Epithelial cell of prostate (primary cell): ENCODE results near the gene MAST2.

ENCODE experiments used
- DNase-seq: peaks from one replicate; pipeline ENCODE4 v3.0.0-alpha.2; 2011; ENCODE audit warnings: low read depth, low spot score
- H3K27ac ChIP-seq: fragments of 450-650 bp; 2 replicates; pipeline ENCODE4 v1.5.1; 2017; ENCODE audit warnings: mild to moderate bottlenecking

Gene MAST2

GRCh38 chr1:46008585-46008984 is 205.2 kb downstream of the MAST2 start:
- no peak overlapping the region for H3K27ac ChIP-seq
- no peak for DNase-seq

GRCh38 chr1:46010611-46011010 is 207.2 kb downstream of the MAST2 start:
- H3K27ac ChIP-seq = no peak overlapping the region
- DNase-seq = no peak

- H3K27ac ChIP-seq = no peak overlapping the region
- DNase-seq = no peak
These were observed 207.8 kb downstream of the MAST2 start for GRCh38 chr1:46011121-46011695.

DNA sequence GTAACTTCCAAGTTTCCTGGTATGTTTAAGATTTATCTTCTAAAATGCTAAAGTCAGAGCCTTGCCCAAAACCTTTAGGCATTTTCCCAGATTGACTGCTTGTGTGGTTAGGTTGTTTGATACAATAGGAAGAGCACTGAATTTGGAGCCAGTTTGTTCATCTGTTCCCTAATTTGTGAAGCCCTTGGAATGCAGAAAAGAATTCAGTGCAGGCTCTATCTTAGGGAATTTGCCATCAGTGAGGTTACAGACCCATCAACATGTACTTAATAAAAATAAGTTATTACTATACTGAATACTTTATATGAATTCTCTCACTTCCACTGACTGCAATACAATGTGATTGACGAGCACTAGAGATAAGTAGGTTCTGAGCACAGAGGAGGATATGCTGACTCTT is 208.8 kb downstream of the MAST2 start:
- no peak overlapping the region for H3K27ac ChIP-seq
- DNase-seq = no peak

DNA sequence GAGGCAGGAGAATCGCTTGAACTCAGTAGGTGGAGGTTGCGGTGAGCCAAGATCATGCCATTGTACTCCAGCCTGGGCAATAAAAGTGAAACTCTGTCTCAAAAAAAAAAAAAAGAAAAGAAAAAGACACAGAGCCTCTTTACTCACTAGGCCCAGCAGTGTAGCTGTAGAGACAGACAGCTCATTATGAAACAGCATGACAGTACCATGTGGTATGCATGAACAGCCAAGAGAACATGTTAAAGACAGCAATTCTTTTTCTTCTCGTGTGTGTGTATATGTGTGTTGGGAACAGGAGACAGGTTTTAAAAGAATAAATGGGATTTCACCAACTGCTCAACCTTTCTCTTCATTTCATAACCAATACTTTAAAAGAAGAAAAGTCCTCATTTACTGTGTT is 210.2 kb downstream of the MAST2 start:
- DNase-seq = no peak
- no peak overlapping the region for H3K27ac ChIP-seq

- no peak overlapping the region for H3K27ac ChIP-seq
- DNase-seq = no peak
These were observed 214.6 kb downstream of the MAST2 start for GRCh38 chr1:46017876-46018503.

- H3K27ac ChIP-seq = no peak overlapping the region
- DNase-seq = no peak
These were observed 215.9 kb downstream of the MAST2 start for GRCh38 chr1:46019348-46019747.

DNA sequence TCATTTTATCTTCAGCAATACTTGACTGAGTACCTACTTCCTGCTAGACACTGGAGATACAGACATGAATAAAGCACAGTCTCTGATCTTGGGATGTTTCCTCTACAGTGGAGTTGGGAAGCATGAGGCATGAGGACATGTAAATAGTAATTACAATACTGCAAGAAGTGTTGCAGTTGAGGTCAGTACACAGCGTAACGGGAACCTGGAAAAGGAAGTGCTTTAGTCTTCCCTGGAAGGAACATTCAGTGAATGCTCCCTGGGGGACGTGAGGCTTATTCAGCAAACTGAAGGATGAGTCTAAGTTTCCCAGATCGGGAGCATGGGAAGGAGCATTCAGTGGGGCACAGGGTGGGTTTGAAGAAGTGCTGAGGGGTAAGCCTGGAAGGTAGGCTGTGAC is 216.6 kb downstream of the MAST2 start:
- no peak overlapping the region for H3K27ac ChIP-seq
- no peak for DNase-seq

DNA sequence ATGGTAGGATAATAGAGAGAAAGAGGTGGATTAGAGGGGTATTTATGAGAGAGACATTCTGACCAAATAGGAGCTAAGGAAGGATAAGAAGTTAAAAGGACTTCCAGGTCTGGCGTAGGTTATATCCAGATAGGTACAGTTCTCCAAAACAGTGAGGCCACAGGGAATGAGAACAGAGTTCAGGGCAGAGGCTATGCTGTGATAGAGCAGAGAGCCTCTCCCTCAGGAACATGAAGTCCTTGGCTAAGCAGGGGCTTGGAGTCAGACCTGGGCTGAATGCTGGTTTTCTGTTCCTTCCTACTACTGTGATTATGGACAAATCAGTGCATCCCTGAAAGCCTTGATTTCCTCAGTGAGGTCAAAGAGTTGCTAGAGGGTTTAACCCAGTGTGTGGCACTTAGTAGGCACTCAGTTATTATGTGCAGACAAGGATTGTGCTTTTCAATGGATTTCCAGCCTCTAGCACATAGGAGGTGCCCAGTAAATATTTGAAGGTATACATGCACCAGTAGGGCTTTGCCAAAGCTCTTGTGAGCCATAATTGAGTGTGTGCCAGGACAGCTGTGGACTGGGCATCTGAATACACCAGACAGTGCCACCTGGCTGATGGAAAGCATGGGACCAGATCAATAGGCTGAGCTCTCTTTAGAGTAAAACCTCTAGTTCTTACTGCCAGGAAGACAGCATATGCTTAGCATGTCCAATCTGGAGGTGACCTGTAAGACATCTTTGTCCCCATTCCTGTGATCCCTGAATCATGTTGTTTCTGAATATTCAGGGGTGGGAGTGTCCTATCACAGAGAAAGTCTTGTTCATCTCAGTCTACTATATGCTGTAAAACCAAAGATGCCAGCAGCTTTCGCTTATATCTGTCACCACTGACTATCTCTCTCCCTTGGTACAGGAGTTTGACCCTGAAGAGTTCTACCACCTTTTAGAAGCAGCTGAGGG is 217.9 kb downstream of the MAST2 start:
- DNase-seq = no peak
- no peak overlapping the region for H3K27ac ChIP-seq

DNA sequence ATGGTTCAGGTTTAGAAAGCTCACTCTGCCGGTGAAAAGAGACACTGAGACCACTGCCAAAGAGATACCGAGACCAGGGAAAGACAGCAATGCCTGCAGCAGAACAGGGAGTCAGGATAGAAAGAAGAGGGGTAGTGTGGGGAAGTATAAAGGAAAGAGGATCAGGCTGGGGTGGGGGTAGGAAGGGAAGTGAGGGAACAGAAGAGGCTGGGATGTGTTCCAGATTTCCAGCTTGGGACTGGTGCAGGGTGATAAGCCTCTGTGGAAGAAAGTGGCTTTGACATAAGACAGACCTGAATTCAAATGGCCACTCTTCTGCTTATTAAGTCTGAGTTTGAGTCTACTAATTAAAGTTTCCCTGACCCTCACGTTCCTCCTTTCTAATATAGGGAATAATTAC is 223.1 kb downstream of the MAST2 start:
- H3K27ac ChIP-seq = no peak overlapping the region
- DNase-seq = no peak

DNA sequence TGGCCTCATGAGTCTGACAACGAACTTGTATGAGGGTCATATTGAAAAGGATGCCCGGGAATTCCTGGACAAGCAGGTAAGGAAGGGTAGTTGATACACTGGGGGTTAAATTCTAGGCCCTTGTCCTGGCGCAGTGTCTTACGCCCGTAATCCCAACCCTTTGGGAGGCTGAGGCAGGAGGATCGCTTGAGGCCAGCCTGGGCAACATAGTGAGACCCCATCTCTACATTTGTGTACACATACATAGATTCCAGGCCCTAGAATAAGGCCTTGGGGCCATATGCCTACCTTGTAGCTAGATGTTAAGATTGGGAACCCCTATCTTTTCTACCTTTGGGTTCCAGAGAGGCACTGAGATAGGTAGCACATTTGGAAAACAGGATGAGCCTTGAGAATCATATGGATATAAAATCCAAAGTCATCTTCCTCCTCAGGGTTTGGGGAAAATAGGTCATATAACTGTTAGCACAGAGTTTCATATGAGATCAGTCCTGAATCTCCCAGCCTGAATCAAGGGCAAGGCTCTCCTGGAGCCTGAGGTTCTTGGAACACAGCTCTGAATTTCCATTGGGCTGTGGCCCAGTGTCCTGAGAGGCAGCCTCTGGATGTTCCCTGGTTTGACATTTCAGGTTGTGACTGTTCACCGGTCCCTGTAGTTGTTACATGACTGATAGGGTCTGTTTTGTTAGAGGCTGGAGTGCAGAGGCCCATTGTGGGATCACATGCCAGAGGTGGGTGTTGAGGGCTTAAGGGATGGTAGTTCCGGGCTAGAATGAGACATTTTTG is 224.6 kb downstream of the MAST2 start:
- no peak overlapping the region for H3K27ac ChIP-seq
- DNase-seq = no peak

DNA sequence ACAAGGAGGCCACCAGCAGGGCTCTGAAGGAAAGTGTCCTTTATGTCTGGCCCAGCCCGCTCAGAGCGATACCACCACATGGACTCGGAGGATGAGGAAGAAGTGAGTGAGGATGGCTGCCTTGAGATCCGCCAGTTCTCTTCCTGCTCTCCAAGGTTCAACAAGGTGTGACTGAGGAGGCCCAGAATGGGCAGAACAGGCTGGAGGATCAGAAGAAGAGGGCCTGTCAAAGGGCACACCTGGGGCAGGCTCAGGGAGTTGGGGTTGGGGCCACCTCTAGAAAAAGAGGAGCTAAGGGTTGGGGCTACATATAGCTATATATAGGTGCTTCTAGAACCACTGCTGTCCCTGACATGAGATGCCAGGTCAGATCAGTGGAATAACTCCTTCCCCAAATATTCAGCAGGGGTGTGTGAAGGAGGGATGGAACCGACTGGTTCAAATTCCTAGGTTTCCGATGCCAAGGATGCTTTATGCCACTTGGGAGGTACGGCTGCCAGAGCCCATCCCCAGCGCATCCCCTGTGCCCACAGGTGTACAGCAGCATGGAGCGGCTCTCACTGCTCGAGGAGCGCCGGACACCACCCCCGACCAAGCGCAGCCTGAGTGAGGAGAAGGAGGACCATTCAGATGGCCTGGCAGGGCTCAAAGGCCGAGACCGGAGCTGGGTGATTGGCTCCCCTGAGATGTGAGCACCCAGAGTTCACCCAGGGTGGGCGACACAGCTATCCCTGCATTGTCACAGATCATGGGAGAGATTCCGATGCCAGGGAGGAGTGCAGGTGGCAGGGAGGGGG is 226.9 kb downstream of the MAST2 start:
- no peak overlapping the region for H3K27ac ChIP-seq
- DNase-seq = no peak

- no peak for DNase-seq
- H3K27ac ChIP-seq = no peak overlapping the region
These were observed 227.7 kb downstream of the MAST2 start for GRCh38 chr1:46030876-46031660.

GRCh38 chr1:46034601-46035516 is 231.4 kb downstream of the MAST2 start:
- no peak for DNase-seq
- H3K27ac ChIP-seq = no peak overlapping the region

DNA sequence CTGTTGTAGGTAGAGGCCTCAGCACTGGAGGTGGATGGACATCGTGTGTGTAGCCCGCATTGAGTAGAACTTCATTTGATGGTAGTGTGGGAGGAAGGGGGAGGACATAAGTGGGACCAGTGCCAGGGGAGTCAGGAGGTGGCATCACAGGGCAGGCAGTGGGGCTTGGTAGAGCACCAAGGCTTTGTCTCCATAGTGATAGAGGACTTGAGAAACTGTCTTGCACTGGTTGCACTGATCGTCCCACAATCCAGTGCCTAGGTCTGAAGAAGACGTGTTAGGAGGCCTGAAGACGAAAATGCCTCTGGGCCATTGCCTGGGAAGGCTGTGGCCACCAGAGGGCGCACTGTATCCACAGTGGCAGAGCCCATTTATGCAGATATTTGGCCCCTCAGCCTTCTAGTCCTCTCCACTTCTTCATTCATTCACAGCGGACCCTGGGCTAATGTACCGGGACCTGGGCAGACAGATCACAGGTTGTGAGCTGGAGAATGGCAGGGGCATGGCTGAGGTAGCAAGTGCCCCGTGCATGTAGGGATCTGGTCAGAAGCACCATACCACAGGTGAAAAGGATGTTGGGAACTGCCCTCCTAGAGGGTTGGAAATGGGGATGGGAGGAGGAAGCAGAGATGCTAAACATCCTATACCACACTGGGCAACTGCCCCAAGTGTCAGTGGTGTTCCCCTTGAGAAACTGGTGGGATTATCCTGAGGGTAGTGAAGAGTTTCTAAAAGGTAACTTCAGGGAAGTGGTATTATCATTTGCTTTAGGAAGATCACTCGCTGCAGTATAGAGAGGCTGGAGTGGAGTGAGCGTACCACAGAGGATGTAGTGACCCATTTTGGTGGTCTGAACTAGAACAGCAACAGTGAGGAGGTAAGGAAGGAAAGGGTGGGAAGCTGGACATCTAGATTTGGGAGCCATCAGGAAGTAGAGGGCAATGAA is 233.8 kb downstream of the MAST2 start:
- no peak overlapping the region for H3K27ac ChIP-seq
- peak; percentile 12 for DNase-seq

DNA sequence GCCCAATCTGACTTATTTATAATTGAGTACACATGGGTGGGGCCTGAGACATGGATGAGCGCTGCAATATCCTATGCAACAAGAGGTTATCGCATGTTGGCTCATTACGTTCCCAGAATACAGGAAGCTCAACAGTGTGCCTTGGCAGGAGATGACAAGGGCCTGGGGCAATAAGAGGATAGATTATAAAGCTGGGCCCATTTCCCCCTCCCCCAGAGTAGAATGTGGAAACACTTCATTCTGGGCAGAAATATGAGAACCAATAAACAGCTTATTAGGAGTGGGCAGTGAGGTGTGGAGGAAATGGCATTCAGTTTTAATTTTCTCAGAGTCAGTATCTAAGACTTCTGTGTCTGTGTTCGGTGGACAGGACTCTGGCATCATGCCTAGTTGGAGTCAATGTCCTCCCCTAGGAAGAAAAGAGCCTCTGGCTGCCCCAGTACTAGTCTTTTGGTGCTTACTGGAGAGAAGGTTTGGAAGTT is 236.2 kb downstream of the MAST2 start:
- no peak for DNase-seq
- peak overlapping the region; percentile 15 for H3K27ac ChIP-seq

- no peak overlapping the region for H3K27ac ChIP-seq
- DNase-seq = no peak
These were observed 238.1 kb downstream of the MAST2 start for GRCh38 chr1:46041551-46041950.
